ENCODE results near the gene CYP2B6.

- TF ChIP-seq, protein P1, sequence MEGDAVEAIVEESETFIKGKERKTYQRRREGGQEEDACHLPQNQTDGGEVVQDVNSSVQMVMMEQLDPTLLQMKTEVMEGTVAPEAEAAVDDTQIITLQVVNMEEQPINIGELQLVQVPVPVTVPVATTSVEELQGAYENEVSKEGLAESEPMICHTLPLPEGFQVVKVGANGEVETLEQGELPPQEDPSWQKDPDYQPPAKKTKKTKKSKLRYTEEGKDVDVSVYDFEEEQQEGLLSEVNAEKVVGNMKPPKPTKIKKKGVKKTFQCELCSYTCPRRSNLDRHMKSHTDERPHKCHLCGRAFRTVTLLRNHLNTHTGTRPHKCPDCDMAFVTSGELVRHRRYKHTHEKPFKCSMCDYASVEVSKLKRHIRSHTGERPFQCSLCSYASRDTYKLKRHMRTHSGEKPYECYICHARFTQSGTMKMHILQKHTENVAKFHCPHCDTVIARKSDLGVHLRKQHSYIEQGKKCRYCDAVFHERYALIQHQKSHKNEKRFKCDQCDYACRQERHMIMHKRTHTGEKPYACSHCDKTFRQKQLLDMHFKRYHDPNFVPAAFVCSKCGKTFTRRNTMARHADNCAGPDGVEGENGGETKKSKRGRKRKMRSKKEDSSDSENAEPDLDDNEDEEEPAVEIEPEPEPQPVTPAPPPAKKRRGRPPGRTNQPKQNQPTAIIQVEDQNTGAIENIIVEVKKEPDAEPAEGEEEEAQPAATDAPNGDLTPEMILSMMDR (conservative IDR thresholded peaks at IDR 0.05; ENCODE audit: low read length) = no peak
- no peak for TF ChIP-seq EZH2phosphoT487 (IDR thresholded peaks at IDR 0.05; ENCODE audit: borderline replicate concordance)
These were observed 40.8 kb downstream of the CYP2B6 start for GRCh38 chr19:41031916-41032315.

Measured in Loucy (cell line).